H9 (cell line): ENCODE results near the gene AMIGO1. TPM values are rescaled to one million over a fixed set of nuclear protein-coding genes. Genes with fewer than 3 reads are reported as not detected.

Experiments
- DNase-seq: peaks from one replicate; pipeline ENCODE4 v3.0.0-alpha.2; 2017
- H2AFZ ChIP-seq: one replicate; pipeline ENCODE4 v1.6.1; 2013; ENCODE audit warnings: mild to moderate bottlenecking, low read length, control low read depth, moderate library complexity
- H2AK5ac ChIP-seq: 2 replicates; pipeline ENCODE4 v1.6.1; 2013; ENCODE audit warnings: low read length, control low read depth, mixed read lengths; ENCODE audit not compliant: insufficient read length
- H2BK120ac ChIP-seq: one replicate; pipeline ENCODE4 v1.6.1; 2013; ENCODE audit warnings: low read depth, mild to moderate bottlenecking, low read length, control low read depth, inconsistent platforms; ENCODE audit not compliant: poor library complexity, severe bottlenecking
- H2BK12ac ChIP-seq: 2 replicates; pipeline ENCODE4 v1.6.1; 2013; ENCODE audit warnings: low read length, control low read depth, mixed read lengths, low read depth; ENCODE audit not compliant: insufficient read length
- H2BK15ac ChIP-seq: 2 replicates; pipeline ENCODE4 v1.6.1; 2013; ENCODE audit warnings: low read depth, low read length, control low read depth
- H2BK20ac ChIP-seq: one replicate; pipeline ENCODE4 v1.6.1; 2013; ENCODE audit warnings: low read depth, mild to moderate bottlenecking, low read length, control low read depth, inconsistent platforms; ENCODE audit not compliant: poor library complexity, severe bottlenecking
- H2BK5ac ChIP-seq: 2 replicates; pipeline ENCODE4 v1.6.1; 2013; ENCODE audit warnings: low read length, control low read depth, mixed read lengths; ENCODE audit not compliant: insufficient read length
- H3K14ac ChIP-seq: 2 replicates; pipeline ENCODE4 v1.6.1; 2013; ENCODE audit warnings: low read length, control low read depth; ENCODE audit not compliant: insufficient read depth
- H3K18ac ChIP-seq: 2 replicates; pipeline ENCODE4 v1.6.1; 2013; ENCODE audit warnings: low read depth, mild to moderate bottlenecking, mixed read lengths, low read length, control low read depth; ENCODE audit not compliant: insufficient read length
- H3K23ac ChIP-seq: 2 replicates; pipeline ENCODE4 v1.6.1; 2013; ENCODE audit warnings: low read length, control low read depth, mixed read lengths, low read depth; ENCODE audit not compliant: insufficient read length
- H3K23me2 ChIP-seq: 2 replicates; pipeline ENCODE4 v1.6.1; 2013; ENCODE audit warnings: low read depth, mild to moderate bottlenecking, mixed read lengths, low read length, control low read depth; ENCODE audit not compliant: insufficient read length, poor library complexity, severe bottlenecking
- H3K27ac ChIP-seq: 2 replicates; pipeline ENCODE4 v1.5.1; 2013; ENCODE audit warnings: low read length, control low read depth, mixed read lengths, low read depth; ENCODE audit not compliant: insufficient read length
- H3K27me3 ChIP-seq: 2 replicates; pipeline ENCODE4 v1.6.1; 2013; ENCODE audit warnings: low read length, control low read depth, inconsistent platforms; ENCODE audit not compliant: insufficient read depth
- H3K4ac ChIP-seq: 2 replicates; pipeline ENCODE4 v1.6.1; 2013; ENCODE audit warnings: low read depth, mild to moderate bottlenecking, control low read depth, inconsistent platforms, low read length, moderate library complexity
- H3K4me1 ChIP-seq: 2 replicates; pipeline ENCODE4 v1.6.1; 2013; ENCODE audit warnings: low read length, control low read depth, inconsistent platforms; ENCODE audit not compliant: insufficient read depth
- H3K4me2 ChIP-seq: 2 replicates; pipeline ENCODE4 v1.6.1; 2013; ENCODE audit warnings: low read length, control low read depth, mixed read lengths; ENCODE audit not compliant: insufficient read length, insufficient read depth
- H3K56ac ChIP-seq: 2 replicates; pipeline ENCODE4 v1.6.1; 2013; ENCODE audit warnings: low read depth, mild to moderate bottlenecking, mixed read lengths, low read length, control low read depth; ENCODE audit not compliant: insufficient read length
- H3K79me1 ChIP-seq: 2 replicates; pipeline ENCODE4 v1.6.1; 2013; ENCODE audit warnings: low read depth, mild to moderate bottlenecking, moderate library complexity, low read length, control low read depth, inconsistent platforms; ENCODE audit not compliant: insufficient read depth, poor library complexity, severe bottlenecking
- H3K79me2 ChIP-seq: 2 replicates; pipeline ENCODE4 v1.6.1; 2013; ENCODE audit warnings: low read length, control low read depth, inconsistent platforms; ENCODE audit not compliant: insufficient read depth
- H3K9ac ChIP-seq: 2 replicates; pipeline ENCODE4 v1.6.1; 2013; ENCODE audit warnings: low read length, control low read depth, mixed read lengths; ENCODE audit not compliant: insufficient read length; ENCODE audit errors: extremely low read depth
- H3K9me3 ChIP-seq: one replicate; pipeline ENCODE4 v1.6.1; 2013; ENCODE audit warnings: low read depth, low read length, inconsistent platforms; ENCODE audit not compliant: control insufficient read depth
- H3T11ph ChIP-seq: one replicate; pipeline ENCODE4 v1.6.1; 2013; ENCODE audit warnings: mild to moderate bottlenecking, low read length, control low read depth, inconsistent platforms
- H4K20me1 ChIP-seq: one replicate; pipeline ENCODE4 v1.6.1; 2013; ENCODE audit not compliant: control insufficient read depth, insufficient read length, insufficient read depth
- H4K5ac ChIP-seq: 2 replicates; pipeline ENCODE4 v1.6.1; 2013; ENCODE audit warnings: low read depth, mild to moderate bottlenecking, mixed read lengths, low read length, control low read depth; ENCODE audit not compliant: insufficient read length
- H4K8ac ChIP-seq: replicated peaks from 2 replicates; pipeline ENCODE4 v1.6.1; 2013; ENCODE audit warnings: low read length, control low read depth, mixed read lengths, low read depth; ENCODE audit not compliant: insufficient read length
- H4K91ac ChIP-seq: 2 replicates; pipeline ENCODE4 v1.6.1; 2013; ENCODE audit warnings: low read depth, mild to moderate bottlenecking, moderate library complexity, mixed read lengths, low read length, control low read depth; ENCODE audit not compliant: insufficient read length
- H3K27ac Mint-ChIP-seq, 3 experiments: 2 replicates in 2 of 3; 3 replicates in 1 of 3; pipeline ENCODE4 v1.8.0; 2020 to 2021; ENCODE audit warnings: mixed read lengths in 3 of 3, mild to moderate bottlenecking in 1 of 3, moderate library complexity in 1 of 3
- H3K27me3 Mint-ChIP-seq: 2 replicates; pipeline ENCODE4 v1.8.0; 2021; ENCODE audit warnings: low read depth, mild to moderate bottlenecking, moderate library complexity, mixed read lengths
- H3K36me3 Mint-ChIP-seq, 3 experiments: 2 replicates in 2 of 3; 3 replicates in 1 of 3; pipeline ENCODE4 v1.8.0; 2020 to 2021; ENCODE audit warnings: low read depth in 3 of 3, mixed read lengths in 3 of 3; ENCODE audit not compliant: insufficient read depth in 1 of 3
- H3K4me1 Mint-ChIP-seq, 2 experiments: 2 replicates each; pipeline ENCODE4 v1.8.0; 2020; ENCODE audit warnings: mixed read lengths in 2 of 2
- H3K4me3 Mint-ChIP-seq, 2 experiments: 2 replicates in 1 of 2; 3 replicates in 1 of 2; pipeline ENCODE4 v1.8.0; 2020 to 2021; ENCODE audit warnings: mild to moderate bottlenecking in 2 of 2, mixed read lengths in 2 of 2, moderate library complexity in 1 of 2
- H3K9me3 Mint-ChIP-seq, 2 experiments: 2 replicates in 1 of 2; 3 replicates in 1 of 2; pipeline ENCODE4 v1.8.0; 2020; ENCODE audit warnings: mild to moderate bottlenecking in 2 of 2, mixed read lengths in 2 of 2, moderate library complexity in 1 of 2
- WGBS: extraction: QIAGEN DNeasy Blood & Tissue Kit; methylation state at CpG from one replicate; pipeline ENCODE4 v1.1.7; 2013; ENCODE audit warnings: missing lambda C conversion rate, low lambda C conversion rate, mixed read lengths; ENCODE audit not compliant: insufficient read length; ENCODE audit errors: extremely low coverage; 5-methylcytosine and 5-hydroxymethylcytosine counted together
- total RNA-seq: library from RNA; stranded (reverse); gene quantifications from 2 replicates; pipeline ENCODE4 v1.2.1, GENCODE V29; 2021
- TF ChIP-seq, protein P1 (sequence below): fragments of 200-600 bp; sonication (generic); conservative IDR thresholded peaks from 3 replicates; pipeline ENCODE4 v1.8.0; 2021; ENCODE audit warnings: antibody characterized with exemption, mild to moderate bottlenecking

AMIGO1 gene
- total RNA-seq, 1 experiment from 2014 or later: 4.1 TPM

GRCh38 chr1:109543988-109544735 lies 34.6 kb upstream of the AMIGO1 start:
- H3K18ac ChIP-seq: no peak overlapping the region
- no peak overlapping the region; the same call in 1 of the 2 replicates for H3K14ac ChIP-seq
- H3K4ac ChIP-seq: no peak overlapping the region
- Mint-ChIP-seq H3K4me3 (no peak overlapping the region), H3K9me3 (no peaks in the 10 kb centered on the region), H3K4me1 (peaks cover 26 to 40% of the 10 kb centered on the region in 2 experiments), H3K27me3 (peaks cover 4% of the 10 kb centered on the region), H3K27ac (no peak overlapping the region), H3K36me3 (no peaks in the 10 kb centered on the region; a peak in 1 of 7 replicates)
- no peaks in the 10 kb centered on the region for H3K9me3 ChIP-seq
- H3K23me2 ChIP-seq: peaks cover 7% of the 10 kb centered on the region
- H2BK120ac ChIP-seq: no peak overlapping the region
- H4K8ac ChIP-seq: no peak overlapping the region
- H3K4me1 ChIP-seq: no peaks in the 10 kb centered on the region; the same call in 1 of the 2 replicates
- H3K9ac ChIP-seq: no peak overlapping the region
- no peak overlapping the region for H2BK15ac ChIP-seq
- H4K5ac ChIP-seq: no peak overlapping the region
- no peaks in the 10 kb centered on the region for H4K20me1 ChIP-seq
- H3T11ph ChIP-seq: no peak overlapping the region
- H2BK5ac ChIP-seq: no peak overlapping the region
- H3K4me2 ChIP-seq: no peak overlapping the region
- no peak overlapping the region for H2AFZ ChIP-seq
- H4K91ac ChIP-seq: no peak overlapping the region
- no CpG with 5 or more reads among the region's 14 CpGs for whole genome bisulfite sequencing
- TF ChIP-seq, protein P1, sequence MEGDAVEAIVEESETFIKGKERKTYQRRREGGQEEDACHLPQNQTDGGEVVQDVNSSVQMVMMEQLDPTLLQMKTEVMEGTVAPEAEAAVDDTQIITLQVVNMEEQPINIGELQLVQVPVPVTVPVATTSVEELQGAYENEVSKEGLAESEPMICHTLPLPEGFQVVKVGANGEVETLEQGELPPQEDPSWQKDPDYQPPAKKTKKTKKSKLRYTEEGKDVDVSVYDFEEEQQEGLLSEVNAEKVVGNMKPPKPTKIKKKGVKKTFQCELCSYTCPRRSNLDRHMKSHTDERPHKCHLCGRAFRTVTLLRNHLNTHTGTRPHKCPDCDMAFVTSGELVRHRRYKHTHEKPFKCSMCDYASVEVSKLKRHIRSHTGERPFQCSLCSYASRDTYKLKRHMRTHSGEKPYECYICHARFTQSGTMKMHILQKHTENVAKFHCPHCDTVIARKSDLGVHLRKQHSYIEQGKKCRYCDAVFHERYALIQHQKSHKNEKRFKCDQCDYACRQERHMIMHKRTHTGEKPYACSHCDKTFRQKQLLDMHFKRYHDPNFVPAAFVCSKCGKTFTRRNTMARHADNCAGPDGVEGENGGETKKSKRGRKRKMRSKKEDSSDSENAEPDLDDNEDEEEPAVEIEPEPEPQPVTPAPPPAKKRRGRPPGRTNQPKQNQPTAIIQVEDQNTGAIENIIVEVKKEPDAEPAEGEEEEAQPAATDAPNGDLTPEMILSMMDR: no peak
- H3K79me1 ChIP-seq: no peaks in the 10 kb centered on the region
- no peak overlapping the region for H2BK20ac ChIP-seq
- peaks cover 3% of the 10 kb centered on the region; the same call in 1 of the 2 replicates for H3K79me2 ChIP-seq
- no peak overlapping the region for H3K23ac ChIP-seq
- no peak overlapping the region for H2AK5ac ChIP-seq
- no peaks in the 10 kb centered on the region for H3K27me3 ChIP-seq
- no peak overlapping the region for H2BK12ac ChIP-seq
- H3K27ac ChIP-seq: no peak overlapping the region
- DNase-seq: no peak
- no peak overlapping the region for H3K56ac ChIP-seq
